A172 (cell line): ENCODE results near the gene SCRN2. TPM values are rescaled to one million over a fixed set of nuclear protein-coding genes. Genes with fewer than 3 reads are reported as not detected.

ENCODE experiments used
- DNase-seq: peaks from one replicate; pipeline ENCODE4 v3.0.0-alpha.2; 2015; ENCODE audit warnings: low spot score
- total RNA-seq: library from RNA; depleted of rRNA; stranded (reverse); fragments of >200 nt; shearing (Covaris generic); gene quantifications from 2 replicates; pipeline ENCODE4 v1.2.3, GENCODE V29; 2014

Gene SCRN2
- total RNA-seq, 1 experiment from 2014 or later = 56.8 TPM

- DNase-seq = peak; percentile 87
Observed at GRCh38 chr17:47821424-47822391, 19.4 kb downstream of the SCRN2 start, which contains the start of gene OSBPL7. OSBPL7 (minus strand) TSS chr17:47821794; CDS start chr17:47820278, 1,516 bp downstream.

GRCh38 chr17:47821031-47821423 is 20.0 kb downstream of the SCRN2 start:
- DNase-seq = no peak

- peak; percentile 41 for DNase-seq
Observed at GRCh38 chr17:47820033-47820789, 20.9 kb downstream of the SCRN2 start.

GRCh38 chr17:47819475-47819874 is 21.6 kb downstream of the SCRN2 start:
- no peak for DNase-seq

GRCh38 chr17:47818002-47818695 is 22.9 kb downstream of the SCRN2 start:
- DNase-seq = no peak

DNA sequence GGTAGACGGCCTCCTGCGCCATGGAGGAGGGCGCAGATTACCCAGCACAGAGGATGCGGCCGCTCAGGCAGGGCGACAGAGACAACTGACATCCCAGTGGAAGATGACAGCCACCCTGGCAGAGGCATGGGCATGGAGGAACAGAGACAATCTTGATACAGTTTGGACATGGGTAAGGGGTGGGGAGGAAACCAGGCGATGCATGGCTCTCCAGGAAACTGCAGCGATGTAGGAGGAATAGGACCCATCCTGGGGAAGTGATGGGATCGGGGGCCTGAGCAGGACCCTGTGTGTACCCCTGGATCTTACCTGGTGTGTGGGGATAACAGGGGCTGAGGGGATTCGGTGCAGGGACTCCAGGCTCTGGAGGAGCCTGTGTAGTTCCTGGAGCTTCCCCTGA is 24.1 kb downstream of the SCRN2 start:
- DNase-seq = no peak

DNA sequence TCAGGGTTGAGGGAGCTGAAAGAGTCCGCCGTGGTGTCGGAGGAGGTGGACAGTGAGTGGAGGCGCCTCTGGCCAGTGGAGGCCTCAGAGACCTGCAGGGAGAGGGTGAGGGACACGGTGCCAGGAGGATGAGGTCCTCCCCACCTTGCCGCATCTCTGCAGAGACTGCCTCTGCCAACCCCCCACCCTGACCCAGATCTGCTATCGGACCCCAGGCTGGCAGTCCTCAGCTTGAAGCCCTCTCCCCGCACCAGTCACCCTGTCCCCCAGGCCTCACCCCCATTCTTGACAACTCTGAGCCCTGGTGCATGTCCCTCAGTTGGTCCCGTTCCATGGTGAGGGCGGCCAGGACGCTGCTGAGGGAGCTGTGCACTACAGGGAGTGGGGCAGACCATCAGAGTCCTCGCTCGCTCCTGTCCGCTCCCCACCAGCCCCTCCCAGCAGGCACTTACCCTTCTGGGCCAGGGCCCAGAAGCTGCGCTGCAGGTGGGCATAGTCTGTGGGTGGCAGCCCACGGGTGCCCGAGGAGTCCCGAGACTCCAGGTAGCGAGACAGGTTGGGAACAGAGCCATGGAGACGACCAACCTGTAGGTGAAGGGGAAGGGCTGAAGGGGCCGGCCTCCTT is 24.9 kb downstream of the SCRN2 start:
- DNase-seq = no peak

- DNase-seq = no peak
Observed at GRCh38 chr17:47815106-47815918, 25.8 kb downstream of the SCRN2 start.

- DNase-seq = no peak
Observed at GRCh38 chr17:47813512-47814031, 27.5 kb downstream of the SCRN2 start.

DNA sequence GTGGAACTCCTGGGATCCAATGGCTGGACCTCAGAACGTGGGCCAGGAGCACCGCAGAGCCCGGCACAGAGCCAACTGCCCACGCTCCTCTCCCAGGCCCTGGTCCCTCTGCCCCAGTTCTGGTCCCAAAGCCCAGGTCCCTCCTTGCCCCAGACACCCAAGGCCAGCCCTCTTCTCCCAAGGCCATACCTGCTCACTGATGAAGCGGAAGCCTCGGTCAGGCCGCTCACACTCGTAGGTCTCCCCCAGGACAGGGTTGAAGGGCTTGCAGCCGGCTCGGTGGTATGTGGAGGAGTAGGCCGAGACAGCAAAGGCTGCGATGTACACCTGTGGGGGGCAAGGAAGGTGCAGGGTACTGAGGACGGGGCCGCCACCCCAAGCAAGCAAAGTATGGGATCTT is 28.0 kb downstream of the SCRN2 start:
- DNase-seq = no peak

DNA sequence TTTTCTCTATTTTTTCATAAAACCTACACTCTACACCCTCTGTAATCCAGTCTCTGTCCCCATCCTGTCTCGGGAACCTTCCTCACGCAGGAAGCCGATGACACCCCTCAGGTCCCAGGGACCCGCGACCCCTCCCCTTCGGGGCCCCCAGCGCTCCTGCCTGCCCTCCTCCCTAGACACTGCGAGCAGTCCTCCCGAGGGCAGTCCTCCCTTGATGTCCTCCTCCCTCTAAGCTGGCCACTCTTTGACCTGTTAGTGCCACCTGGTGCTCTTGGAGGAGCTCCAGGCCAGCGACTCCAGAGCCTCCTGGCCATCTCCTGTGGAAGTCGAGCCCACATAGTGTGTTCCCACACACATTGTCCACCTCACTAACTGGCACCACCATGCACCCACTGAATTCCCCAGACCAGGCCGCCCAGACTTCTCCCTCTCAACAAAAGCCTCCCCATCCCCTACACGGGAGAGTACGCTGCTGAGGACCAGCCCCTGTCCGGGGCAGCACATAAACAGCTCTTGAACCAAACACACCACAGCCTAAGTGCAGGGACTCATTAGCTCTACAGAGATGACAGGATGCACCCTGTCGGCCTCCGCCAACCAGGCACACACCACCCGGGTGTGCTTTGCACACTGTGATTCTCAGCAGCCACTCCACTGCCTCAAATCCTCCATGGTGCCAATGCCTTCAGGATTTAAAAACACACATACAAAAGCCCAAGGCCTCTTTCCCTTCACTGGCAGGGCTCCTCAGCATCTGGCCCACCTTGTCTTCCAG is 28.7 kb downstream of the SCRN2 start:
- no peak for DNase-seq

DNA sequence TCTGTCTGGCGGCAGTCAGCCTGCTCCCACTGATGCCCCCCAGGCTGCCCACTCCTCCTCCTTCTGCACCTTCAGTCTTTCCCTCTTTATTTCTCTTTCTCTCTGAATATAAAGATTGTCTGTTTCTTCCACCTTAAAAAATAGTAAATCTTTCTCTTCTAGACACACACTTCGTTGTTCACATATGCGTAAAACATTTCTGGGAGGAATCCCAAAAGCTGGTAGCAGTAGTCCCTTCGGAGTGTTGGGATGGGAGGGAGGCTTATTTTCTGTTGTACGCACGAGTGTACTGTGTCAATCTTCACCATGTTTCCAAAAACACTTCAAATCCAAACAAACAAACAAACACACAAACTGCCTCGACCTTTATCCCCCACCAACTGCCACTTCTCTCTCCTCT is 29.4 kb downstream of the SCRN2 start:
- DNase-seq = no peak

DNA sequence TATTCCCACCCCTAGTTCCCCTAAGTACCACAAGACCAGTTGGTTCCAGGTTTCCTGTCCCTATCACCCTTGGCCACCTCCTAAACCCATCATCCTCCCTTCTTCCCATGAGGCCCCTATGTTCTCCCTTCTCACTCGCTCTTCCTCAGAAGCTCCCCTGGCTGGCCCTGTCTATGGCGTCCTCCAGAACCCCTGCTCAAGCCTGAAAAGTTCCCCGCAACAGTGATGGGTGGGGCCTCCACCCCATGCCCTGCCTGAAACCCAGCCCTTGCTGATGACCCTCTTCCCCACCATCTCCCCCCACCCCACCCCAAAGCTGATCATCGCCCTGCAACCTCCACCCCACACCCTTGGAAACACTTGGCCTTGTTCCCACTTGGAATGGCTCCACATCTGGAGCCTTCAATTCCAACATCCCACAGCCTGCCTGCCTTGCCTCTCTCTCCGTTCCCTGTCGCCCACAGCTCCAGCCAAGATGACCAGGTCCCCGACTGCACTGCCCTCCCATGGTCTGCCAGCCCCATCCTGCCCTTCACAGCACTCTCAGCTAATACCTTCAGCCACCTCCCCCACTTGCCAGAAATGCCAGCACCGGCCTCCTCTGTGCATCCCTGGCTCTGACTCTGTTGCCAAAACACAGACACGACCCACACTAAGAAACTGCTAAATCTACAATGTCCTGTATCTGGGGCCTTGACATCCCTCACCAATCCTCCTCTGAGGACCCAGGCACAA is 30.0 kb downstream of the SCRN2 start:
- DNase-seq = no peak

DNA sequence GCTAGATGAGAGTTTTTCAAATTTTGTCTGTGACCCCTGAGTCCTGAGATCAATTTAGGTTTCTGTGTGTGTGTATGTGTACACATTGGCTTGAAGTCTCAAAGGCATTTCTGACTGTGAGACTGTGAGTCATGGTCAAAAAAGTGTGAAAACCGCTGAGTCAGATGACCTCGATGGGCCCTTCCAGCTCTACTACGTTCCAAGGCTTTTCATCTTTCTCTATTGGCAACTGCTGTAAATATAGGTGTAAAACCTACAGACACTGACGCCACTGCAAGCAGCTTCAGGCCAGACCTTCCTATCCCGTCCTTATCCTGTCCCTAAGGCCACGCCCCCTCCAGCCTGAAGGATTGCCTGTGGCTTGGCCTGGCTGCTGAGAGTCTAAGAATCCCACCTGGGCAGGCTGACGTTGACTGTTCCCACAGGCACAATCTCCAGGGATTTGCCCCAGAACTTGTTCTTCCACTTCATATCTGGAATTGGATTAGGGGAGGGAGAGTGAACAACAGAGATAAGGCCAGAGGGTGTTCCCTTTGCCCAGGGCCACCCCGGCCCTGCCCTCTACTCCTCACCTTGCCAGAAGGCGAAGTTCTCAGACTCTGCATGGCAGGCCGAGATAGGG is 30.8 kb downstream of the SCRN2 start:
- peak; percentile 91 for DNase-seq

DNA sequence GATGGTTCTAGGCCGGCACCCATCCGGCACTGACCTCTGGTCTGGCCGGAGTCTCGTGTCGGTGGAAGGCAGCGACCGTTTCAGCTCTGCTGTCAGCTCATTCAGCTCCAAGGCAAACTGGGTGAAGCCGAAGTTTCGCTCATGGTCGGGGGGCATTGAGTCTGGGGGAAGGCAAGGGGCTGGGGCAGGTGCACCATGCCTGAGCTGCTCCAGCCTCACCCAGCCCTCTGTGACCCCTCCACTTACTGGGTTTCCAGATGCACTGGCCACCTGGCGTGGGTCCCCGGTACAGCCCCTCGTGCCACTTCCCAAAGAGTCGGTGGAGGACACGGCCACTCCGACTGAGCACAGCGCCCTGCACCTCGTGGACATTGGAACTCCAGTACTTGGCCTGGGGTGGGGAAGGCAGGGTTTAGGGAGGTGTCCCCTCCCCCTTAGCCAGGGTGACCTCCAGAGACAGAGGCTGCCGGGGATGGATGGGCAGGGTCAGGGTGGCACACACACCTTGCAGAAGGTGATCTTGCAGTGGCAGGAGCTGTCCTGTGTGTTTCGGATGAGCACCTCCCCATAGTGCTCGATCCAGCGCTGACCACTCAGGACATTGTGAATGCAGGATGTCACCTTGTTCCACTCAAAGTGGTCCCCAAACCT is 32.1 kb downstream of the SCRN2 start:
- DNase-seq = no peak

DNA sequence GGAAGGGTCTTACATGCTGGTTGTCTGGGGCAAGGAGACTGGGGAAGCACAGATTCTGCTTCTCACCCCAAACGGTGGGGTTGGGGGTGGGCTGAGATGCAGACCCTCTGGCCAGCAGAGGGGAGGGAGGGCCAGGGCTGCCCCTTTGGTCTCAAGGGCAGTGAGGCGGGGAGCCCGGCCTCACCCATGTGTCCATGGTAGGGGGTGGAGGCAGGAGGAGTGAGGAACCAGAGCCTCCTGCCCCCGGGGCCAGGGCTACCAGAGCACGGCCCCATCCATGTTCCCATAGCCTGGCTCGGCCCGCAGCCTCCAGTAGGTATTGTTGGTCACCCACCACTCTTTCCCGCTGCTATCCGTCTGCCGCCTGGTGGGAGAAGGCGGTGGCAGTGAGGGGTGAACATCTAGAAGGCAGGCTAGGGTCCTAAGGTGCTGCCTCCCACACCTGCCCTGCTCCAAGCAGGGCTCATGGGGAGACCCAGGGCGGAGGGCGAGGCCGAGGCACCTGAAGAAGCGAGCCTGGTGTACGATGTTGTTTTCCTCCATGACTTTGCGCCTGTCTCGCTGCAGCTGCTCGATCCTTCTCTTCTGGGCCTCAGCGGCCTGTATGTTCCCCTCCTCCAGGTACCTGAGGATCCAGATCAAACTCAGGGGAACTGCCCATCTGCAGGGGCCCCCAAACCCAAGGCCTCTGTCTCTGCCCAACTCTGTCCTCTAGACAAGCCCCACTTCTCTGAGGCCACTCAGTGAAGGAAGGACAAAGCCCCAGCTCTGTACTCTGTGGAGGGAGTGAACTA is 32.8 kb downstream of the SCRN2 start:
- DNase-seq = no peak

DNA sequence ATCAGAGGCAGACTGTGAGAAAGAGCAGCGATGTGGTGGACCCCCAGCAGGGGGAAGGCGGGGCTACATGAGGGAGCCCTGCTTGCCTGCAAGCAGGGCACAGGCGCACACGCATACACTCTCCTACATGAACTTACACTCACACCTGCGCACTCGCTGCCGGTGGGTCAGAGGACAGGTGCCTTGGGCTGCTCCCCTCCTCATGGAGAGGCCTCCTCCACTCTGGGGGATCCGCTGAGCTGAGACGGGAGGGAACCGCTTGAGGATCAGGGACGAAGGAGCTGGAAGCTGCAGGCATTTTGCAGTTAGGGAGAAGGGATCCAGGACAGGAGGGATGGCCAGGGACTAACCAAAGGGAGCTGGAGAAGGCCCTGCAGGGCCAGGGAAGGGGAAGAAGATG is 33.7 kb downstream of the SCRN2 start:
- DNase-seq = no peak
